WERI-Rb-1 (cell line): Measurements from ENCODE around the gene LRRTM4.
A peak's percentile ranks its signal among the peaks of the same experiment; 100 is the strongest.

ENCODE experiments used
- DNase-seq: peaks from one replicate; pipeline ENCODE4 v3.0.0-alpha.2; 2020
- H3K27ac ChIP-seq: fragments of 250-450 bp; sonication (Bioruptor Pico); 2 replicates; pipeline ENCODE4 v1.5.1; 2020; ENCODE audit warnings: mild to moderate bottlenecking, moderate library complexity
- H3K27me3 ChIP-seq: fragments of 250-450 bp; sonication (Bioruptor Pico); 2 replicates; pipeline ENCODE4 v1.5.1; 2021; ENCODE audit warnings: mild to moderate bottlenecking, low read depth, moderate library complexity; ENCODE audit not compliant: insufficient read depth, severe bottlenecking
- H3K36me3 ChIP-seq: fragments of 250-450 bp; sonication (Bioruptor Pico); 2 replicates; pipeline ENCODE4 v1.5.1; 2020; ENCODE audit warnings: mild to moderate bottlenecking, moderate library complexity
- H3K4me3 ChIP-seq: 2 replicates; pipeline ENCODE4 v1.5.1; 2011; ENCODE audit warnings: low read depth, mild to moderate bottlenecking, control low read depth, low read length
- H3K9me3 ChIP-seq: fragments of 250-450 bp; sonication (Bioruptor Pico); 2 replicates; pipeline ENCODE4 v1.5.1; 2021; ENCODE audit warnings: mild to moderate bottlenecking, moderate library complexity; ENCODE audit not compliant: severe bottlenecking
- CTCF ChIP-seq: IDR thresholded peaks from 2 replicates; pipeline ENCODE4 v1.5.1; 2011; ENCODE audit warnings: low read depth, mild to moderate bottlenecking, control low read depth, inconsistent platforms, low read length

LRRTM4 gene

GRCh38 chr2:77519164-77519887 lies 2.9 kb downstream of the LRRTM4 start:
- no peak overlapping the region for H3K4me3 ChIP-seq

GRCh38 chr2:77518311-77518710 lies 3.9 kb downstream of the LRRTM4 start:
- H3K9me3 ChIP-seq, result no peaks in the 10 kb centered on the region
- no peak for DNase-seq
- no peak overlapping the region for H3K27ac ChIP-seq
- H3K36me3 ChIP-seq, result no peaks in the 10 kb centered on the region
- H3K27me3 ChIP-seq, result no peaks in the 10 kb centered on the region
- no peak overlapping the region for H3K4me3 ChIP-seq
- TF ChIP-seq CTCF, result no peak

More at GRCh38 chr2:77519164-77519887, 2.9 kb downstream of the LRRTM4 start:
- H3K9me3 ChIP-seq, result no peaks in the 10 kb centered on the region
- H3K27me3 ChIP-seq, result no peaks in the 10 kb centered on the region
- DNase-seq, result peak; percentile 37
- no peaks in the 10 kb centered on the region for H3K36me3 ChIP-seq
- no peak for TF ChIP-seq CTCF
- no peak overlapping the region for H3K27ac ChIP-seq

- Histone ChIP-seq H3K9me3 (no peaks in the 10 kb centered on the region), H3K36me3 (no peaks in the 10 kb centered on the region), H3K27ac (no peak overlapping the region), H3K4me3 (no peak overlapping the region), H3K27me3 (no peaks in the 10 kb centered on the region)
- TF ChIP-seq CTCF, result no peak
- DNase-seq, result no peak
Measured at GRCh38 chr2:77513191-77513590, 9.0 kb downstream of the LRRTM4 start.

- DNase-seq, result no peak
- no peaks in the 10 kb centered on the region for H3K9me3 ChIP-seq
- no peak overlapping the region for H3K4me3 ChIP-seq
- no peak overlapping the region for H3K27ac ChIP-seq
- H3K36me3 ChIP-seq, result no peaks in the 10 kb centered on the region
- H3K27me3 ChIP-seq, result no peaks in the 10 kb centered on the region
- no peak for TF ChIP-seq CTCF
Measured at GRCh38 chr2:77512507-77512906, 9.7 kb downstream of the LRRTM4 start.

- Histone ChIP-seq H3K27ac (no peak overlapping the region), H3K27me3 (no peaks in the 10 kb centered on the region)
- no peak for DNase-seq
Measured at GRCh38 chr2:77508511-77508910, 13.7 kb downstream of the LRRTM4 start.

More at GRCh38 chr2:77508511-77508910, 13.7 kb downstream of the LRRTM4 start:
- TF ChIP-seq CTCF, result no peak
- no peak overlapping the region for H3K4me3 ChIP-seq
- H3K9me3 ChIP-seq, result no peaks in the 10 kb centered on the region
- no peaks in the 10 kb centered on the region for H3K36me3 ChIP-seq
